PC-3 (cell line): Measurements from ENCODE around the gene CARMIL1. TPM values are rescaled to one million over a fixed set of nuclear protein-coding genes. Genes with fewer than 3 reads are reported as not detected.

Experiments used
- ATAC-seq: fragments of 200-7000 bp; cut with Tn5 transposase; 2 replicates; pipeline ENCODE4 v1.9.1; 2020; ENCODE audit warnings: mild to moderate bottlenecking, moderate library complexity
- BruUV-seq: library from RNA; stranded (reverse); fragments of 400-500 nt; replicated peaks from 2 replicates; lab custom pipeline; 2021; lab: Mats Ljungman, UMichigan
- CTCF ChIA-PET: fragments of 300-600 bp; sonication (Branson Sonifier 250); formaldehyde crosslinking; loops from one replicate; lab custom pipeline; 2022; ENCODE audit warnings: antibody characterized with exemption; lab: Charles Lee
- POLR2A ChIA-PET: fragments of 300-600 bp; sonication (Branson Sonifier 250); formaldehyde crosslinking; loops from one replicate; lab custom pipeline; 2022; ENCODE audit warnings: antibody characterized with exemption; ENCODE audit not compliant: unreplicated experiment; lab: Charles Lee
- DNase-seq: peaks from one replicate; pipeline ENCODE4 v3.0.0-alpha.2; 2015
- H2AFZ ChIP-seq: fragments of 300-600 bp; sonication (generic); 2 replicates; pipeline ENCODE4 v1.6.0; 2016; ENCODE audit warnings: antibody characterized with exemption, low read length
- H3F3A ChIP-seq: fragments of 300-600 bp; sonication (generic); one replicate; pipeline ENCODE4 v1.6.0; 2017; ENCODE audit warnings: antibody characterized with exemption, low read length, control low read depth, mild to moderate bottlenecking; ENCODE audit not compliant: unreplicated experiment
- H3K27ac ChIP-seq: fragments of 300-600 bp; sonication (generic); 2 replicates; pipeline ENCODE4 v1.5.1; 2016; ENCODE audit warnings: mild to moderate bottlenecking, low read length
- H3K27me3 ChIP-seq: fragments of 300-600 bp; sonication (generic); 2 replicates; pipeline ENCODE4 v1.6.1; 2016; ENCODE audit warnings: low read length, mixed read lengths
- H3K36me3 ChIP-seq: fragments of 300-600 bp; sonication (generic); 2 replicates; pipeline ENCODE4 v1.6.1; 2016; ENCODE audit warnings: low read depth, mixed run types, low read length, mixed read lengths
- H3K4me1 ChIP-seq: fragments of 300-600 bp; sonication (generic); 2 replicates; pipeline ENCODE4 v1.5.1; 2016; ENCODE audit warnings: low read length; ENCODE audit not compliant: insufficient read depth
- H3K4me2 ChIP-seq: fragments of 300-600 bp; sonication (generic); 2 replicates; pipeline ENCODE4 v1.6.0; 2016; ENCODE audit warnings: low read length
- H3K4me3 ChIP-seq: fragments of 300-600 bp; sonication (generic); 2 replicates; pipeline ENCODE4 v1.5.1; 2016; ENCODE audit warnings: mild to moderate bottlenecking, low read length, mixed read lengths
- H3K79me2 ChIP-seq: fragments of 300-600 bp; sonication (generic); 2 replicates; pipeline ENCODE4 v1.6.1; 2017; ENCODE audit warnings: low read length, mixed read lengths
- H3K9ac ChIP-seq: fragments of 300-600 bp; sonication (generic); 2 replicates; pipeline ENCODE4 v1.6.0; 2016; ENCODE audit warnings: mild to moderate bottlenecking, low read length
- H3K9me2 ChIP-seq: fragments of 300-600 bp; sonication (generic); replicated peaks from 2 replicates; pipeline ENCODE4 v1.6.1; 2016; ENCODE audit warnings: mixed run types, low read length, mixed read lengths
- H3K9me3 ChIP-seq: fragments of 300-600 bp; sonication (generic); 2 replicates; pipeline ENCODE4 v1.6.1; 2016; ENCODE audit warnings: low read length, mixed read lengths
- H4K20me1 ChIP-seq: fragments of 300-600 bp; sonication (generic); 2 replicates; pipeline ENCODE4 v1.6.1; 2016; ENCODE audit warnings: low read length, mixed read lengths
- CTCF ChIP-seq: fragments of 300-600 bp; sonication (generic); conservative IDR thresholded peaks from 2 replicates; pipeline ENCODE4 v1.5.1; 2017; ENCODE audit warnings: antibody characterized with exemption, low read depth, mild to moderate bottlenecking, low read length
- EZH2 ChIP-seq: fragments of 300-600 bp; sonication (generic); IDR thresholded peaks from one replicate; pipeline ENCODE4 v1.6.1; 2017; ENCODE audit warnings: antibody characterized with exemption, mild to moderate bottlenecking, low read length; ENCODE audit not compliant: unreplicated experiment
- EZH2phosphoT487 ChIP-seq: fragments of 300-600 bp; sonication (generic); IDR thresholded peaks from 2 replicates; pipeline ENCODE4 v1.6.1; 2018; ENCODE audit warnings: mild to moderate bottlenecking, antibody characterized with exemption, low read length, borderline replicate concordance
- intact Hi-C: fragments of 100-400 bp; cut with micrococcal nuclease; formaldehyde crosslinking; loops from 2 replicates; pipeline ENCODE4 v1.9.0; 2023
- total RNA-seq: library from RNA; depleted of rRNA; stranded (reverse); fragments of >200 nt; gene quantifications from 2 replicates; pipeline ENCODE4 v1.2.3, GENCODE V29; 2014

Gene CARMIL1
- total RNA-seq, 1 experiment from 2014 or later: 22.0 TPM

GRCh38 chr6:25506020-25506419 lies 226.8 kb downstream of the CARMIL1 start:
- POLR2A ChIA-PET: no interaction called here
- no peak overlapping the region for H3K4me2 ChIP-seq

GRCh38 chr6:25508051-25508450 lies 228.9 kb downstream of the CARMIL1 start:
- Histone ChIP-seq H2AFZ (no peak overlapping the region), H3K79me2 (no peaks in the 10 kb centered on the region), H3K27me3 (no peaks in the 10 kb centered on the region), H3K27ac (no peak overlapping the region), H3K36me3 (no peaks in the 10 kb centered on the region), H3F3A (no peaks in the 10 kb centered on the region), H3K9ac (no peak overlapping the region), H3K9me2 (no peaks in the 10 kb centered on the region), H3K4me1 (peaks cover 29% of the 10 kb centered on the region), H3K9me3 (no peaks in the 10 kb centered on the region), H3K4me3 (no peak overlapping the region), H4K20me1 (no peaks in the 10 kb centered on the region), H3K4me2 (no peak overlapping the region)
- no peak for TF ChIP-seq EZH2
- no peak for ATAC-seq
- intact Hi-C loops: no loop called here
- POLR2A ChIA-PET: no interaction called here
- no peak for DNase-seq
- CTCF ChIA-PET: no interaction called here
- BruUV-seq: no TSS peak

More at GRCh38 chr6:25506020-25506419, 226.8 kb downstream of the CARMIL1 start:
- Histone ChIP-seq H3K36me3 (no peaks in the 10 kb centered on the region), H3K4me1 (peaks cover 18% of the 10 kb centered on the region), H3K27ac (no peak overlapping the region), H2AFZ (no peak overlapping the region), H3K9me3 (no peaks in the 10 kb centered on the region), H3K27me3 (no peaks in the 10 kb centered on the region), H3K9ac (no peak overlapping the region), H3K9me2 (no peaks in the 10 kb centered on the region), H3K4me3 (no peak overlapping the region), H3F3A (no peaks in the 10 kb centered on the region), H3K79me2 (no peaks in the 10 kb centered on the region), H4K20me1 (no peaks in the 10 kb centered on the region)
- TF ChIP-seq EZH2phosphoT487 (no peak), EZH2 (no peak), CTCF (no peak)
- BruUV-seq: no TSS peak
- no peak for DNase-seq
- CTCF ChIA-PET: no interaction called here
- intact Hi-C loops: no loop called here
- no peak for ATAC-seq

GRCh38 chr6:25511376-25511775 lies 232.2 kb downstream of the CARMIL1 start:
- no peaks in the 10 kb centered on the region for H3K36me3 ChIP-seq
- no peaks in the 10 kb centered on the region for H3F3A ChIP-seq
- H3K9me3 ChIP-seq: no peaks in the 10 kb centered on the region
- DNase-seq: peak; percentile 54
- ChIA-PET POLR2A (no interaction called here), CTCF (interaction anchor here (0.5 to 0.6 kb wide), 2 partner anchors 231 to 232 kb away, joined by 6 to 13 read pairs; partner anchors contain the start of gene CARMIL1)
- peak overlapping the region; percentile 35 for H3K27ac ChIP-seq
- H3K4me1 ChIP-seq: peaks cover 23% of the 10 kb centered on the region
- H3K4me3 ChIP-seq: no peak overlapping the region
- no peaks in the 10 kb centered on the region for H4K20me1 ChIP-seq
- intact Hi-C loops: loop anchor here (5.0 kb wide), 1 partner anchor 46 kb away; no protein-coding TSS in a partner anchor
- TF ChIP-seq CTCF (no peak), EZH2 (no peak), EZH2phosphoT487 (no peak)
- no TSS peak for BruUV-seq
- no peaks in the 10 kb centered on the region for H3K79me2 ChIP-seq
- no peaks in the 10 kb centered on the region for H3K27me3 ChIP-seq
- peak overlapping the region; percentile 38 for H3K4me2 ChIP-seq
- H3K9ac ChIP-seq: no peak overlapping the region
- no peaks in the 10 kb centered on the region for H3K9me2 ChIP-seq
- H2AFZ ChIP-seq: no peak overlapping the region
- peak; percentile 48; the same call in 1 of the 2 replicates for ATAC-seq
